ENCODE results near the gene LETMD1.
"Not testable (repeated sequence)": the region's sequence is repeated elsewhere in the genome, so short reads cannot be mapped to it uniquely, and the experiment has no call there.

LETMD1 gene

GRCh38 chr12:51047655-51048540, at the start of gene LETMD1:
LETMD1 (plus strand) TSS chr12:51048327; CDS start chr12:51048357, 30 bp downstream.
- peak; percentile 97 for DNase-seq
- in situ Hi-C loops (cut with MboI; ENCODE audit: low pct_unique_long_range_greater_than_20kb, low sequenced_read_pairs) = no loop called here

- in situ Hi-C loops (cut with MboI; ENCODE audit: low pct_unique_long_range_greater_than_20kb, low sequenced_read_pairs) = no loop called here
- no peak for DNase-seq
Observed at GRCh38 chr12:50999093-50999492, 49.0 kb upstream of the LETMD1 start.

- DNase-seq = no peak
- in situ Hi-C loops (cut with MboI; ENCODE audit: low pct_unique_long_range_greater_than_20kb, low sequenced_read_pairs) = no loop called here
Observed at GRCh38 chr12:51000245-51000644, 47.9 kb upstream of the LETMD1 start.

GRCh38 chr12:51001799-51002198, 46.3 kb upstream of the LETMD1 start:
- no peak for DNase-seq
- in situ Hi-C loops (cut with MboI; ENCODE audit: low pct_unique_long_range_greater_than_20kb, low sequenced_read_pairs) = no loop called here

- in situ Hi-C loops (cut with MboI; ENCODE audit: low pct_unique_long_range_greater_than_20kb, low sequenced_read_pairs) = no loop called here
- DNase-seq = no peak
Observed at GRCh38 chr12:51004504-51004903, 43.6 kb upstream of the LETMD1 start.

- in situ Hi-C loops (cut with MboI; ENCODE audit: low pct_unique_long_range_greater_than_20kb, low sequenced_read_pairs) = no loop called here
- no peak for DNase-seq
Observed at GRCh38 chr12:51005030-51005429, 43.1 kb upstream of the LETMD1 start.

- in situ Hi-C loops (cut with MboI; ENCODE audit: low pct_unique_long_range_greater_than_20kb, low sequenced_read_pairs) = no loop called here
- DNase-seq = no peak
Observed at GRCh38 chr12:51005671-51006070, 42.5 kb upstream of the LETMD1 start.

GRCh38 chr12:51008329-51009055, 39.6 kb upstream of the LETMD1 start:
- DNase-seq = no peak
- in situ Hi-C loops (cut with MboI; ENCODE audit: low pct_unique_long_range_greater_than_20kb, low sequenced_read_pairs) = no loop called here

- in situ Hi-C loops (cut with MboI; ENCODE audit: low pct_unique_long_range_greater_than_20kb, low sequenced_read_pairs) = no loop called here
- DNase-seq = no peak
Observed at GRCh38 chr12:51009056-51009440, 39.1 kb upstream of the LETMD1 start.

- in situ Hi-C loops (cut with MboI; ENCODE audit: low pct_unique_long_range_greater_than_20kb, low sequenced_read_pairs) = no loop called here
- DNase-seq = no peak
Observed at GRCh38 chr12:51011955-51012354, 36.2 kb upstream of the LETMD1 start.

GRCh38 chr12:51012570-51013236, 35.4 kb upstream of the LETMD1 start:
- in situ Hi-C loops (cut with MboI; ENCODE audit: low pct_unique_long_range_greater_than_20kb, low sequenced_read_pairs) = no loop called here

GRCh38 chr12:51013441-51013840, 34.7 kb upstream of the LETMD1 start:
- in situ Hi-C loops (cut with MboI; ENCODE audit: low pct_unique_long_range_greater_than_20kb, low sequenced_read_pairs) = no loop called here
- DNase-seq = no peak

More at GRCh38 chr12:51012570-51013236, 35.4 kb upstream of the LETMD1 start:
- peak; percentile 47 for DNase-seq

- in situ Hi-C loops (cut with MboI; ENCODE audit: low pct_unique_long_range_greater_than_20kb, low sequenced_read_pairs); DNase-seq: not testable (repeated sequence)
Observed at GRCh38 chr12:51014467-51014866, 33.7 kb upstream of the LETMD1 start.

- in situ Hi-C loops (cut with MboI; ENCODE audit: low pct_unique_long_range_greater_than_20kb, low sequenced_read_pairs) = no loop called here
Observed at GRCh38 chr12:51017452-51017851, 30.7 kb upstream of the LETMD1 start.

GRCh38 chr12:51018956-51019355, 29.2 kb upstream of the LETMD1 start:
- in situ Hi-C loops (cut with MboI; ENCODE audit: low pct_unique_long_range_greater_than_20kb, low sequenced_read_pairs) = no loop called here
- no peak for DNase-seq

More at GRCh38 chr12:51017452-51017851, 30.7 kb upstream of the LETMD1 start:
- DNase-seq = no peak

- in situ Hi-C loops (cut with MboI; ENCODE audit: low pct_unique_long_range_greater_than_20kb, low sequenced_read_pairs) = no loop called here
- DNase-seq = no peak
Observed at GRCh38 chr12:51019927-51020326, 28.2 kb upstream of the LETMD1 start.

GRCh38 chr12:51020448-51021182, 27.5 kb upstream of the LETMD1 start:
- peak; percentile 56 for DNase-seq
- in situ Hi-C loops (cut with MboI; ENCODE audit: low pct_unique_long_range_greater_than_20kb, low sequenced_read_pairs) = no loop called here

GRCh38 chr12:51021694-51022093, 26.4 kb upstream of the LETMD1 start:
- no peak for DNase-seq
- in situ Hi-C loops (cut with MboI; ENCODE audit: low pct_unique_long_range_greater_than_20kb, low sequenced_read_pairs) = no loop called here

All from KBM-7 (cell line).